ENCODE data around the gene PTCH1.

- no peak for TF ChIP-seq POLR2A (IDR thresholded peaks at IDR 0.05)
- no peak for TF ChIP-seq CTCF (IDR thresholded peaks at IDR 0.05)
- TF ChIP-seq POLR2AphosphoS5 (IDR thresholded peaks at IDR 0.05), result peak; percentile 3 to 66 (median 63)
These were observed 5.8 kb downstream of the PTCH1 start for GRCh38 chr9:95510709-95511615.
